ENCODE results near the gene RET.
"Not testable (repeated sequence)": the region's sequence is repeated elsewhere in the genome, so short reads cannot be mapped to it uniquely, and the experiment has no call there.

The RET gene

DNA sequence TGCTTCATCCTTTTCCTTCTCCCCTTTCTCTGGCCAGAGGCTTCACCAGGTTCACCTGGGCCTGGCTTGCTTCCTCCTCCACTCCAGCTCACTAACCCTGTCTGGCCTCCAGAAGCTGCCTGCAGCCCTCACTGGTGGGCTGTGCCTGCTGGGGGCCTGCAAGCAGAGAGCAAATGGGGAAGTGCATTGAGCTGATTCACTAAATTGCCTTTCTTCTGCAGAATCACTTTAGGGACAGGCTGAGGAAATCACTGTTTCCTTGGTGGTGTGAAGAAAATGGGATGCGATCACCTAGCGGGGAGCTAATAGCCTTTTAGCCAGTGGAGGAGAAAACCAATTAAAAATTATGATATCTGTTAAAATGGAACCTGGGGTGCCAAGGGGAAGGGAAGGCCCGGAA lies 3.0 kb downstream of the RET start:
- no peak for DNase-seq

DNA sequence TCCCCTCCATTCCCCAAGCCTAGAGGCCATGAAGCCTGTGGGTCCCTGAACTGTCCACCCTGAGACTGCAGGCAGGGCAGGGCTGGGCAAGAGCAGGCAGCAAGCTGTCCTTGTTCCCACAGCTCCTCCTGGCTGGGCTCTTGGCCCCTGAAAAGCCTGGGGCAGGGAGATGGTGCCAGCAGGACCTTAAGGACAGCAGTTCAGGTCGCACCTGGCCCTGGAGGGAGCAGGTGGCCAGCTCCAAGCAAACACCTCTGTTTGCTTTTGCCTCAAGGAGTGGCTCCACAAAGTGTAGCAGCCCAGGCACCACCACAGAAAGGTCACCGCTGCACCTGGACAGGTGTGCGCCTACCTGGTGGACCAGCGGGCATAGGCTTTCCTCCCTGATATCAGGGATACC lies 5.2 kb downstream of the RET start:
- peak; percentile 20 for DNase-seq

DNA sequence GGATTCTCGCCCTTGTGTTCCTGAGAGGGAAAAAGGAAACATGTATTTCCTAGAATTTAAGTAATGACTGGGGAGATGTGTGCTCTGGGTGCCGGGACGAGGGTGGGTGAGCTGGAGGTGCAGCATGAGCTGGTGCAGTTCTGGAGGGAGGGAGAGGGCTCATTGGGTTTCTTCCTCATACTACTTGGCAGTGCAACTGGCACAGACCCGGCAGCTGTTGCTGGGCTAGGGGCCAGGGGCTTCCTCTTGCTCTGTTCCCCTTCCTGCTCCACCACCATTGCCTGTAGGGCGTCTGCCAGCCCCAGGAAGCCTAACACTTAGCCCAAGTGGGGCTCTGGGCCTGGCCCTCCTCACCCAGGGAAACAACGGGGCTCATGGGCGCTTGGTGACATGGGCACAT lies 5.9 kb downstream of the RET start:
- no peak for DNase-seq

DNA sequence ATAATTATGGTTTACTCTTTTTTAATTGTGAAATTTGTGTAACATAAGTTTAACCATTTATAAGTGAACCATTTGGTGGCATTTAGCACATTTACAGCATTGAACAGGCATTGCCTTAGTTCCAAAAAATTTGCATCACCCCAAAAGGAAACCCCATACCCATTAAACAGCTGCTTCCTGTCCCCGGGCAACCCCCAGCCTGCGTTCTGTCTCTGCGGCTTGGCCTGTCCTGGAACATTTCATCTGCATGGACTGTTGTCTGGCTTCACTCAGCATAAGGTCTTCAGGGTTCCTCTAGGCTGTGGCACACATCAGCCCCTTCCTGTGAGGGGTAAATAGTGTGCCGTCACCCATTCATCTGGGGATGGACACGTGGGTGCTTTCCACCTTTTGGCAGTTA lies 6.9 kb downstream of the RET start:
- no peak for DNase-seq

DNA sequence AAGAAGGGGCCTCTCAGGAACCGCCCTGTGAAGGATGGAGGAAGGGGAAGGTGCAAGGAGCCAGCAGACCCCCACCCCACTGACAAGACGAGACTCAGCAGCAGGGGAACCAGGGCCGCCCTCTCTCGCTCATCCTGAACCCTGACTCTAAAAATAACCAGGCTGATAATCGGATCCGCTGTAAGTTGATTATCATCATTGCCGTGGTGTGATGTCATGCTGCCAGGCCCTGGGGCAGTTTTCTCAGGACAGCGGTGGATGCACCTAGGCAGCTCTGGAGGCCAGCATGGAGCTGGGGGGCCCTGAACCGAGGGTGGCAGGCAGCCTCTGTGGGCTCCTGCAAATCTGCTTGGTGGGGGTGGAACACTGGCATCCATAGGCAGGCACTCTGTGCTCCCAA lies 7.9 kb downstream of the RET start:
- no peak for DNase-seq

DNA sequence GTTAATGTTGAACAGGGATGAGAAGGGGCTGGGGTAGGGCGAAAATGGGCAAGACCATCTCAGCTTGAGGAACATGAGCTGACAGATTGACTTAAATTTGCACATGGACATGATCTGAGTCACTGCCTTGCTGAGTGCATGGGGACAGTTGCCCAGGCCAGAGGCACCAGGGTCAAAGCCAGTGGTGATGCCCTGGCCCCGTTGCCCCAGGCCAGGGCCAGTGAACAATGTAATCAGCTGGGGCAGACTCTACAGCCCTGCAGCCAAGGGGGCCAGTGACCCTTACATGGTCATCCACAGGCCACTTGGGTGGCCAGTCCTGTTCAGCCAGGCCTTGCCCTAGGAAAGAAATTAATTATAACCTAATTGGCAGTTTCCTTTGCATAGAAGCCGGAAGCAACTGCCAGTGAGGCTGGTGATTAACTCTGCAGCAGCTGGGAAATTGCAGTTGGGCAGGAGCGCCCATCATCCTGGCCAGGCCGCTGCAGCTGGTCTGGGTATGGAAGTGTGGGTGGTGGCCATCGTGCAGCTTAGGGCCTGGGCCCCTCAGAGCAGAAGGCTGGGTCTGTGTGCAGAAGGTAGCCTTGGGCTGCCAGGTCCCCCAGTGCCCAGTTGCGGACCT lies 9.6 kb downstream of the RET start:
- DNase-seq, result no peak

DNA sequence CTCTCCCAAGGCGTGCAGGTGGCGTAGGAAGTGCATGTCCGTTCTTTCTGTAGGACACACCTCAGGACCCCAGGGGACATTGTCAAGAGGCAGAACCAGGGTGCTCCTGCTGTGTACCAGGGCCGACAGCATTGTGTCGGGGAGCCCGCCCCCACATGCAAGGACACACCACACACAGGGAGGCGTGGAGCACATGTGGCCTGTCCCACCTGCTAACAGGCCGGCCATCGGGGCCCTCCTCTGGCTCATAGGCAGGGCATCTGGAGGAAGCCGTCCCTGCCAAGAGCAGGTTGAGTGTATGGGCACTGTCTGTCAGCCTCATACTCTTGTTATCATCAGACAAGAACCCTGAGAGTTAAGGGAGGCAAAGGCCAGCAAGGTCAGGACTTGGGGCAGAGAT lies 12.7 kb downstream of the RET start:
- peak; percentile 23 for DNase-seq

DNA sequence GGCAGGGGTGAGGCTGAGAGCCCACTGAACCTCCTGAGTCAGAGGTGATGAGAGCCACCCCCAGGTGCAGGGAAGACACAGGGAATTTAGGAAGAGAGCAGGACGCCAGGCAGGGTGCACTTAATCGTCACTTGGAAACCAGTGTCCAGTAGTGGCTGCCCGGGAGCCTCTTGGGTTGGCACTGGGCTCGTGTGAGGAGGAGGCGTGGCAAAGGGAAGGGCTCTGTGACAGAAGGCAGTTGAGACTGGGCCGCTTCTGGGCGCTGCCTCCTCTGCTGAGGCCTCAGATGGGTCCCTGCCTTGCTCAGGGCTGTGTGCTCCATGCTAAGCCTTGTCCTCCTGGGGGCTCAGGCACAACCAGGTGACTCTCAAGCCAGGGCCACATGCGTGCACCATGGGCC lies 13.3 kb downstream of the RET start:
- DNase-seq, result no peak

DNA sequence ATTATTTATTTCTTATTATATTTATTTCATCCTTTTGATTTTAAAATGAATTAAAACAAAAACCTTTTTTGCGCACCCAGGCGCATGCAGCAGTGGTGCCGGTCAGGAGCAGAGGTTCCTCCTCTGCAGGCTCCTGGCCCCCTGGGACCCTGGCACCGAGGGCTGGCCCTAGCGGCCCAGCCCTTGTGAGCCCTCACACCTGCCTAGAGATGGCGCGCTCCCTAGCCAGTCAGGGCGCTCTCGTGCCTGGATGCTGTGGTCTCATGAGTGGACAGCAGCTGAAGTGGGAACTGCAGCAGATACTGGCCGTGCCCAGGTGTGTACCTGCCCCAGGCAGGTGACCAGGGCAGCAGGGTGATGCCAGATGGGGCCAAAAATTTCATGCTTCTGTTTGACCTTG lies 13.8 kb downstream of the RET start:
- no peak for DNase-seq

DNA sequence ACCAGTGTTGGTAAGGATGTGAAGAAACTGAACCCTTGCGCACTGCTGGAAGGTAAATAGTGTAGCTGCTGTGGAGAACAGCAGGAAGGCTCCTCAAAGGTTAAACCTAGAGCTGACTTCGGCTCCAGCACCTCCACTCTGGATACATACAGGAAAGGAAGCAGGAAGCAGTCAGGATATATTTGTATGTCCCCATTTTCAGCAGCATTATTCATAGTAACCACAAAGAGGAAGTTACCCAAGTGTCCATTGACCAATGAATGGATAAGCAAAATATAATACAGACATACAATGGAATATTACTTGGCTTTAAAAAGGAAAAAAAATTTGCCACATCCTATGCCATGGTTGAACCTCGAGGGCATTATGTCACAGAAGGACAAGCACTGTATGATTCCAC lies 15.0 kb downstream of the RET start:
- no peak for DNase-seq

DNA sequence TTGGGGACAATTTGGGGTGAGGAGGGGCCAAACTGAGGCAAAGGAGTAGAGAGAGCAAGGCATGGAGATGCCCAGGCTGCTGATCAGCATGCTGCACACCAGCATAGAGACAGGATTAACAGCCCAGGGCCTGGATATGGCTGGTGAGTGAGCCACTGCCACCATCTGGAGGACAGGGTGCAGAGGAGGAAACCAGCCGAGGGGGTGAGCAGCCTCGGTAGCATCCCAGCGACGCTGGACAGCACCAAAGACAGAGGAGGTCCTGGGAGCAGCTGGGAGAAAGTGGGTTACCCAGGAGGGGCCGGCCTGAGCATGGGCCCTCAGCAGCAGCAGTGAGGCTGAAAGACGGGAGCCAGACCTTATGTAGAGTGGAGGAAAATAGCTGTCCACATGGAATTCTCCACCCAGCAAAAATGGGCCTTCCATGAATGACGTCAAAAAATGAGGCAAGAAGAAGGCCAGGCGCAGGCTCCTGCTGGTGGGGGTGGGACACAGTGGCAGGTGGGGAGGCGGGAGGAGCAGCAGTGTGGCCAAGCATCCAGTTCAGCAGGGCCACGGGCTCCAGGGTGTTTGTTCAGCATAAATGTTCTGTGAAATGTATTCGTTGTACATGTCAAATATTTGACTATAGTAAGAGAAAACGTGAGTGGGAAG lies 16.7 kb downstream of the RET start:
- DNase-seq, result peak; percentile 64

DNA sequence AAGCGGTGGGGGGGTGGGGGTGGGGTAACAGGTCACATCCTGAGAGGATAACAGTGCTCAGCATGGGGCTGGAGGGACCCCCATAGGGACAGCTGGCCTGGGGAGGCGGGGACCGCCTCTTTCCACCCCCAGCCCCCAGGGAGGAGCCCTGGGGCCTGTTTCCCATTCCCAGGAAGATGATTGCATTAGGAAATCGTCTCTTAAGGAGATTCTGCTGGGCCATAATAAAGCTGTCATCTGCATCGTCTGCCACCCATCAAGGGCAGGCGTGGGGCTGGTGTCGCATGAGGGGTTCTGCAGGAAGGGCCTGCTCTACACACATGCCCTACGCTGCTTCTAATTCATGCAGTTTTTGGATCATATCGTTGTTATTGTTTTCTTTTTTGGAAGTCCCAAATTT lies 17.2 kb downstream of the RET start:
- DNase-seq, result no peak

DNA sequence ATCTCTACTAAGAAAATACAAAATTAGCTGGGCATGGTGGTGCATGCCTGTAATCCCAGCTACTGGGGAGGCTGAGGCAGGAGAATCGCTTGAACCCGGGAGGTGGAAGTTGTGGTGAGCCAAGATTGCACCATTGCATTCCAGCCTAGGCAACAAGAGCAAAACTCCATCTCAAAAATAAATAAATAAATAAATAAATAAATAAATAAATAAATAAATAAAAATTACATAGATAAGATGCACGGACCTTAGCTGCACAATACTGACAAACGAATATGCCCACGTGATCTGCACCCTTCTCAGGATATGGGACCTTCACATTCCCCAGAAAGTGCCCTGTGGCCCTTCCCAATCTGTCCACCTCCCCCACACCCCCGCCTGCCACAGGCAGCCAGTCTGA lies 22.5 kb downstream of the RET start:
- not testable (repeated sequence) for DNase-seq

DNA sequence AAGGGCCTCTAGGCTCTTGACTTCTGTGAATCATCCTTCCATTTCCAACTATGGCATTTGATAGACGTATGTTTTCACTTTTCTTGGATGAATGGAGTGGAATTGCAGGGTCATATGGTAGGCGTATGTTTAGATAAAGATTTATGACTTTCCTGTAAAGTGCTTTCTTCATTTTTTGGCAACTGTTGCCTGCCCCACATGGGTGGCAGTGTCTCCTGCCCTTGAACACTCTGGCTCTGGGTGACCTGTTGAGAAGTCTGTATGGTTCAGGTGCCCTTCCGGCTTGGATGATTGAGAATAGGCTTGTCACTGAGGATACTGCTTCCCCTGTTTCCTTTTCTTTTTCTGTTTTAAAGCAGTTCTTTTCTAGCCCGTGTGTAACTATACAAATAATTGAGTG lies 23.1 kb downstream of the RET start:
- DNase-seq, result no peak

DNA sequence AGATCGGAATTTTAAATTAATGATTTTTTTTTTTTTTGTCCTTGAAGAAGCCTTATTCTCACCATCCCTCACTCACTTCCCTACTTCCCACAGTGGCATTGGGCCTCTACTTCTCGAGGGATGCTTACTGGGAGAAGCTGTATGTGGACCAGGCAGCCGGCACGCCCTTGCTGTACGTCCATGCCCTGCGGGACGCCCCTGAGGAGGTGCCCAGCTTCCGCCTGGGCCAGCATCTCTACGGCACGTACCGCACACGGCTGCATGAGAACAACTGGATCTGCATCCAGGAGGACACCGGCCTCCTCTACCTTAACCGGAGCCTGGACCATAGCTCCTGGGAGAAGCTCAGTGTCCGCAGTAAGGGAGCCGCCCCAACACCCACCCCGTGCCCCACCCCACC lies 23.5 kb downstream of the RET start:
- no peak for DNase-seq

DNA sequence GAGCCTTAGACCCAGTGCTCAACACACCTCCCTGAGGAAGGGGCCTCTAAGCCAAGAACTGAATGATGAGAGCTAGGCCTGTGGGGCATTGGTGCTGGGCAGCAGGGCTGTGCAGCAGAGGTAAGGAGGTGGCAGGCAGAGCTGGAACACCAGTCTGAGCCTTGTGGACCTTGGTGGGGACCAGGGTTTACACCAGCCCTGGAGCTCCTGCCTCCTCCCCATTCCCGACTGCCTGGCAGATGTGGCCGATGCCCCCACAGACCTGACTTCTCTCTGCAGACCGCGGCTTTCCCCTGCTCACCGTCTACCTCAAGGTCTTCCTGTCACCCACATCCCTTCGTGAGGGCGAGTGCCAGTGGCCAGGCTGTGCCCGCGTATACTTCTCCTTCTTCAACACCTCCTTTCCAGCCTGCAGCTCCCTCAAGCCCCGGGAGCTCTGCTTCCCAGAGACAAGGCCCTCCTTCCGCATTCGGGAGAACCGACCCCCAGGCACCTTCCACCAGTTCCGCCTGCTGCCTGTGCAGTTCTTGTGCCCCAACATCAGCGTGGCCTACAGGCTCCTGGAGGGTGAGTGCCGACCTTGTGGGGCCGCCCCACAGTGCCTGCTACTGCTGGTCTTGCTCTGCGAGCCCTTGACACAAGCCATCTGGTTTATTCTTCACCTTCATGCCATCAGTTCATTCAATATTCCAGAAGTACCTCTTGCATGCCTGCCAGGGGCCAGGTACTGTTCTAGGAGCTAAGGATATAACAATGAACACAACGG lies 25.4 kb downstream of the RET start:
- DNase-seq, result no peak

DNA sequence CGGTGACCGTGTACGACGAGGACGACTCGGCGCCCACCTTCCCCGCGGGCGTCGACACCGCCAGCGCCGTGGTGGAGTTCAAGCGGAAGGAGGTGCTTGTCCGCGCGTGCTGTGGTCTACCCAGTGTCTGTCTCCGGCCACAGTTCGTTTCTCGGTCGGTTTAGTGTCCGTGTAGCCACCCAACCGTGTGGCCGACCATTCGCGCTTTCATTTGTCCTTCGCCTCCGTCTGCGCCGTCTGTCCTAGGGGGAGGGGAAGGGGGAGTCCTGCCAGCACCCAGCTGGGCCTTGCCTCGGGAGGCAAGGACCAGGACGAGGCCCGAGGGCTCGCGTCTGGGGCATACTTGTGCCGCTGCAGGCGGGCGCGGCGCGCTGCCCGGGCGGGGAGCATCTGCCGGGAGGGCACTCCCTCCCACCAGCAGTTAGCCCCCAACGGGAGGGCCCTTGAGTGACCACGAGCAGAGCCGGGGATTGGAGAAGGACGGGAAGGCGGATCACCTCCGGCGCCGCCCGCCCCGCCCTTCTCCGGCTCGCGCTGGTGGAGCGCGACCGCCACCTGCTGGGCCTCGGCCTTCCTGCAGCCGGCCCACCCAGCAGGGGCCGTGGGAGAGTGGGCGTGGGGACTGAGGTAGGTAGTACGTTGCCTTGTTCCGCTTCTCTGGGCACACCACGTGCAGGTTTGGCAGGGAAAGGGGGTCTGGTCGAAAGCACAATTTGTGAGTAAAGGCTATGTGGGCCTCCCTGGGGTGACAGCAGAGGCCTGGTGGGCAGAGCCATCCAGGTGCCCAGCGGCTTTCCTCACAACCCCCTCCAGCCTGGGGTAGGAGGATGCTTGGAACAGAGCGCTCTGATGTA lies 28.5 kb downstream of the RET start:
- peak; percentile 52 for DNase-seq

DNA sequence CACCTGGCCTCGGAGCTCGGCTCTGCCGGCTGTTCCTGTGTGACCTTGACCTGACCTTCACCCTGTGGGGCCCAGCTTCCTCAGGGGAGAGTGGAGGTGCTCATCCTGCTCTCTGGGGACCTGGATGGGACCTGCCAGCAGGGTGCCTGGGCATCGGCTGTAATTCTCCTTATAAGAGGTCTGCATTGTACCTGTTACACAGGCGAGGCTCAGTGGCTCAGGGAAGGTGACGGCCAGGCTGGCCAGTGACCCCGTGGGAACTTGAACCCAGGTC lies 29.0 kb downstream of the RET start:
- no peak for DNase-seq

DNA sequence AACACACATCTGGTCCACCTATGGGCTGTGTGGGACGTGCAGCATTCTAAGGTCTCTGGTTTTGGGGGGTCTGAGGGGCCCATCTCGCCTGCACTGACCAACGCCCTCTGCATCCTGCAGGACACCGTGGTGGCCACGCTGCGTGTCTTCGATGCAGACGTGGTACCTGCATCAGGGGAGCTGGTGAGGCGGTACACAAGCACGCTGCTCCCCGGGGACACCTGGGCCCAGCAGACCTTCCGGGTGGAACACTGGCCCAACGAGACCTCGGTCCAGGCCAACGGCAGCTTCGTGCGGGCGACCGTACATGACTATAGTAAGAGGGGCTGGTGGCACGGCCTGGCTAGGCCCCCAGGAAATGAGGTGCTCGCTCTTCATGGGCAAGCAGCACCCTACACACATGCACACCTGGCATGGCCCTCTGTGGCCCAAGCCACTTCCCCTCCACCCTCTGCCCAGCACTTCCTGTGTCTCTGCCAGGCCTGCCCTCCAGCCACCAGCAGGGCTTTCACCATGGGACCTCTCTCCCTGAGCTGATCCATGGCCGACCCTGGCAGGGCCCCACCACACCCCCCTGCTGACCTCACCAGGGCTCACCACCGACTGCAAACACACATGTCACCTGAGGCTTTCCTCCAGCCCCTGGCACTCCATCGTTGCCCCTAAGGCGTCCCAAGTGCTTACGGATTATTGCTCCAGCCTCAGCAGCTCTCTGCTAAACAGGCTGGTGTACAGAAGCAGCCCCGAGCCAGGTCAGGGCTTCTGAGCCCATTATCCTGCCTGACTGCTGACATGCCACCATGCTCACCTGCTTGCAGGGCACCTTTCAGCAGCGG lies 29.6 kb downstream of the RET start:
- no peak for DNase-seq

DNA sequence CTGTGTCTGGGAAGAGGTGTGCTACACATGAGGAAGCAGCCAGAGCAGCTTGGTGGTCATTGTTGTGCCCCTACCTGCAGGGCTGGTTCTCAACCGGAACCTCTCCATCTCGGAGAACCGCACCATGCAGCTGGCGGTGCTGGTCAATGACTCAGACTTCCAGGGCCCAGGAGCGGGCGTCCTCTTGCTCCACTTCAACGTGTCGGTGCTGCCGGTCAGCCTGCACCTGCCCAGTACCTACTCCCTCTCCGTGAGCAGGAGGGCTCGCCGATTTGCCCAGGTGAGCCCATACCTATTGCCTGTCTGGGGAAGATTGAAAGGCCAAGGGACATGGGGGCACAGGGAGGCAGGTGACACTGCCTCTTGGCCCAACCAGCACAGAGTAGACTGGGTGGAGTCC lies 32.1 kb downstream of the RET start:
- no peak for DNase-seq

DNA sequence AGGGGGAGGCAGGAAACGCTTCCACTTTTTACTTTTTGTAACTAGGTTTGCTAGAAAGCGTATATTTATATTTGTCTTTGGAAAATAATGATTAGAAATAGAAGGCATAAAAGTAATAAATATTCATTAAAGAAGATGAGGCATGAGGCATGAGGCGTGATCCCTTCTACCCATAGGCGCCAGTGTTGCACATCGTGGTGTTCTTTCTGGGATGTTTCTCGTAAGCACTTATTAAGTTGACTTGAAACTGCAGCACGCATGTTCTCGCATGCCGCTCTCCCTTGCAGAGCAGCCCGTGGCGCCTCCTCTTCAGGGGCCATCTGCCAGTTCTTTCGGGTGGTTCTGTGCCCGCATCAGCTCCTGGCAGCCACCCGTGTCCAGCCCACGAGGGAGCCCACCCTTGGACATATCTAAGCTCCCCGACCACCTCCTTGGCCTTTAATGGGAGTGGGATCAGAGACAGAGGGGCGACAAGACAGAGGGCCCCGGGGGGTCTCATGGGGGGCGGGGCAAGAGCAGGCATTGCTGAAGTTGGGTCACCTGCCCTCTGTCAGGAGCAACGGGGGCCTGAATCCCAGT lies 32.9 kb downstream of the RET start:
- DNase-seq, result no peak

DNA sequence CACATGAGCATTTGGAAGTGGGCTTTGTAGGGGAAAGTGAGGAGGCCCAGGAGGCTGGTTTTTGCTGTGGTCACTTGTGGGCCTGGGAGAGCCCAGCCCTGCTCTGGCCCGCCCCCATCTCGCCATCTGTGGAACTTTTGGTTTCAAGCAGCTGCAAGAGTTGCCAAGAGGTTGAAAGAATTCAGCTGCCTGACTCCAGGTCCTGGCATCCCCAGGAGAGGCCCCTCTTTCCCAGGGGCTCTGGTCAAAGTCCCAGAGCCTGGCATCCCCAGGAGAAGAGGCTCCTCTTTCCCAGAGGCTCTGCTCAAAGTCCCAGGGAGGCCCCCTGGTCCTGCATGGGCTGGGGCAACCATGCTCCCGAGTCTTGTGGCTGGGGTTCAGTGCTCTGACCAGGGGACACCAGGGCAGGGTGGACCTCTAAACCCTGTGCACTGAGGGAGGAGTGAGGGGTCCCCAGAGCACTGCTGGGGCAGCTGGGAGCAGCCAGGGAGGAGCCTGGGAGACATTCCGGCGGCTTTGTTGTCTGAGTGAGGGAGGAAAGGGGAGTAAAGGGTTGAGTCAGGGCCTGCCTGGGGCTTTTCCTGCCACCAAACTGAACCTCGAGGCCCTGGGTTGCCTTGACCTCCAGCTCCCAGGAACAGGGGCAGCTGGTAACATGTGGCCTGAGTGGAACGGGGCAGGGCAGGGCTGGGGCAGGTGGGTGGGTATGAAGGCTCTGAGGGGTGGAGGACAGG lies 33.6 kb downstream of the RET start:
- DNase-seq, result no peak
